GM23248 (cell line): ENCODE results near the gene SLAMF7.

Source experiments
- EZH2 ChIP-seq: fragments of 200-600 bp; sonication (generic); IDR thresholded peaks from 2 replicates; pipeline ENCODE4 v1.6.1; 2018; ENCODE audit warnings: antibody characterized with exemption, mild to moderate bottlenecking; ENCODE audit not compliant: insufficient read depth, poor library complexity, severe bottlenecking
- EZH2phosphoT487 ChIP-seq: fragments of 200-600 bp; sonication (generic); IDR thresholded peaks from 2 replicates; pipeline ENCODE4 v1.6.1; 2018; ENCODE audit warnings: antibody characterized with exemption, moderate library complexity, mild to moderate bottlenecking, low read depth; ENCODE audit not compliant: insufficient read depth

GRCh38 chr1:160705742-160706141 lies 33.3 kb upstream of the SLAMF7 start:
- TF ChIP-seq EZH2 (no peak), EZH2phosphoT487 (no peak)
